K562 (cell line): ENCODE measurements around the gene KRTAP20-1. TPM values are rescaled to one million over a fixed set of nuclear protein-coding genes. Genes with fewer than 3 reads are reported as not detected.

Experiments used
- BRD9 ChIP-seq: fragments of 450-650 bp; IDR thresholded peaks from 2 replicates; pipeline ENCODE4 v1.6.1; 2018; ENCODE audit warnings: low read depth; ENCODE audit not compliant: partially characterized antibody
- CBX2 ChIP-seq: fragments of 200-600 bp; sonication (generic); IDR thresholded peaks from one replicate; pipeline ENCODE4 v1.6.1; 2012; ENCODE audit warnings: mild to moderate bottlenecking, low read length, inconsistent platforms; ENCODE audit not compliant: insufficient read depth, poor library complexity, severe bottlenecking
- CEBPG ChIP-seq, 3 experiments: fragments of 200-800 bp in 1 of 3; sonication (Bioruptor generic) in 1 of 3; sonication (generic) in 1 of 3; formaldehyde crosslinking in 1 of 3; IDR thresholded peaks in 2 of 3; conservative IDR thresholded peaks in 1 of 3; 2 replicates each; pipeline versions ENCODE4 v1.6.1 to v1.8.0; 2016 to 2022; ENCODE audit warnings: missing compliant biosample characterization in 2 of 3, missing genetic modification characterization in 2 of 3, mild to moderate bottlenecking in 1 of 3, missing genetic modification reagents in 1 of 3
- E2F8 ChIP-seq: fragments of 450-650 bp; IDR thresholded peaks from 2 replicates; pipeline ENCODE4 v1.7.1; 2018; ENCODE audit warnings: mild to moderate bottlenecking, low read depth; ENCODE audit not compliant: partially characterized antibody
- FOXJ2 ChIP-seq: fragments of 200-800 bp; sonication (Bioruptor generic); IDR thresholded peaks from 2 replicates; pipeline ENCODE4 v1.6.1; 2016; ENCODE audit warnings: missing genetic modification characterization, missing compliant biosample characterization
- MCM5 ChIP-seq: fragments of 450-650 bp; IDR thresholded peaks from 2 replicates; pipeline ENCODE4 v1.6.1; 2016; ENCODE audit warnings: low read depth
- RHOXF2B ChIP-seq: fragments of 250-450 bp; sonication (Bioruptor Pico); conservative IDR thresholded peaks from 2 replicates; pipeline ENCODE4 v1.5.1; 2021
- SAFB2 ChIP-seq: fragments of 200-400 bp; formaldehyde crosslinking; IDR thresholded peaks from 2 replicates; pipeline ENCODE4 v1.6.1; 2018; ENCODE audit warnings: borderline replicate concordance, low read length, low read depth, moderate library complexity; ENCODE audit not compliant: severe bottlenecking
- SIX5 ChIP-seq, 2 experiments: IDR thresholded peaks; 2 replicates each; pipeline ENCODE4 v1.6.1; 2011; ENCODE audit warnings: low read length in 2 of 2, borderline replicate concordance in 1 of 2, low read depth in 1 of 2, mild to moderate bottlenecking in 1 of 2, moderate library complexity in 1 of 2; ENCODE audit not compliant: insufficient read depth in 1 of 2
- SMC3 ChIP-seq: conservative IDR thresholded peaks from 2 replicates; pipeline ENCODE4 v1.6.1; 2011; ENCODE audit warnings: low read depth, low read length, improper control_type of control experiment; ENCODE audit not compliant: insufficient read depth
- TFAM ChIP-seq: fragments of 250-450 bp; sonication (Bioruptor Pico); conservative IDR thresholded peaks from 2 replicates; pipeline ENCODE4 v1.5.0; 2021; ENCODE audit warnings: mild to moderate bottlenecking, moderate library complexity
- TOE1 ChIP-seq, 2 experiments: fragments of 450-650 bp in 1 of 2; sonication (generic) in 1 of 2; formaldehyde crosslinking in 1 of 2; IDR thresholded peaks; 2 replicates each; pipeline versions ENCODE4 v1.7.1 to v1.8.0; 2016 to 2022; ENCODE audit warnings: borderline replicate concordance in 2 of 2, mild to moderate bottlenecking in 2 of 2, antibody characterized with exemption in 1 of 2, inconsistent platforms in 1 of 2, low read depth in 1 of 2, missing genetic modification reagents in 1 of 2, moderate library complexity in 1 of 2
- ZNF354B ChIP-seq: fragments of 250-450 bp; sonication (Bioruptor Pico); IDR thresholded peaks from 2 replicates; pipeline ENCODE4 v1.4.0; 2020
- ZNF512 ChIP-seq: IDR thresholded peaks from 2 replicates; pipeline ENCODE4 v1.6.1; 2016; ENCODE audit warnings: missing genetic modification characterization, missing compliant biosample characterization
- polyA plus RNA-seq, 8 experiments: library from polyadenylated mRNA; depleted of rRNA in 4 of 8; stranded (reverse) in 5 of 8; unstranded in 3 of 8; fragments of >200 nt; fragmentation: Nextera tagmentation in 2 of 8; fragmentation: Illumina TruSeq in 1 of 8; extraction: Ambion mirVana in 2 of 8; extraction: Trizol in 1 of 8; gene quantifications; 2 replicates each; pipeline versions ENCODE4 v1.2.1 to v1.2.3, GENCODE V29; 2011 to 2014; ENCODE audit warnings: inconsistent platforms in 1 of 8, missing spikeins in 1 of 8
- total RNA-seq, 7 experiments: library from RNA; depleted of rRNA in 6 of 7; stranded (reverse); fragments of >200 nt in 6 of 7; fragmentation: Illumina TruSeq in 2 of 7; extraction: Trizol in 2 of 7; gene quantifications; 2 replicates each; pipeline versions ENCODE4 v1.2.1 to v1.2.3, GENCODE V29; 2011 to 2021; ENCODE audit warnings: low replicate concordance in 1 of 7
- TF ChIP-seq, protein P1 (sequence below): fragments of 450-650 bp; IDR thresholded peaks from 2 replicates; pipeline ENCODE4 v1.6.1; 2016; ENCODE audit warnings: missing biosample characterization, missing genetic modification characterization

Gene KRTAP20-1
- total and polyA plus RNA-seq, 9 of the 15 experiments (the other 6 are each of a cell fraction or from before 2014, with no cell fraction given) = not detected

DNA sequence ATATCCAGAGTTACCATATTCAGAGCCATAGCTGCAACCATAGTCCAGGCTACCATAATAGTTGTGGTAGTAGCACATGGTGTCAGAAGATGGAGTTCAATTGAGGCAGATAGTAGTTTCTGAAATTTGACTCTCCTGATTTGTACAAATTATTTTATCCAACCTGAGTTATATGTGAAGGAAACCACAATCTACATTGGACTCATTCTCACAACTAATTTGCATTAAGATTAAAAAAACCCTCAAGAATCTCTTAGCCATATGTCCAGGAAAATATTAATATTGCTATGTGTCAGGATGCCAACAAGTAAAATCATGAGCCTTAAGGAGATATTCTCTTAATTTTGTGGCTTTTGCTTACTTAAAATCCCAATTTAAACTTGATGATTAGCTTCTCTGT is 25.9 kb upstream of the KRTAP20-1 start, which contains the start of gene KRTAP22-2 (continued):
- no peak for TF ChIP-seq MCM5
- TF ChIP-seq, protein P1, sequence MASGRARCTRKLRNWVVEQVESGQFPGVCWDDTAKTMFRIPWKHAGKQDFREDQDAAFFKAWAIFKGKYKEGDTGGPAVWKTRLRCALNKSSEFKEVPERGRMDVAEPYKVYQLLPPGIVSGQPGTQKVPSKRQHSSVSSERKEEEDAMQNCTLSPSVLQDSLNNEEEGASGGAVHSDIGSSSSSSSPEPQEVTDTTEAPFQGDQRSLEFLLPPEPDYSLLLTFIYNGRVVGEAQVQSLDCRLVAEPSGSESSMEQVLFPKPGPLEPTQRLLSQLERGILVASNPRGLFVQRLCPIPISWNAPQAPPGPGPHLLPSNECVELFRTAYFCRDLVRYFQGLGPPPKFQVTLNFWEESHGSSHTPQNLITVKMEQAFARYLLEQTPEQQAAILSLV (tag) = no peak
- TF ChIP-seq SAFB2 = no peak
- no peak for TF ChIP-seq E2F8
- TF ChIP-seq FOXJ2 = no peak
- no peak for TF ChIP-seq TOE1 (IDR thresholded peaks at IDR 0.05; ENCODE audit: borderline replicate concordance)
- no peak for TF ChIP-seq TOE1 (CRISPR knock-in tag; IDR thresholded peaks at IDR 0.05; ENCODE audit: borderline replicate concordance, low read depth)
- TF ChIP-seq BRD9 = no peak
- TF ChIP-seq TFAM (CRISPR knock-in tag) = no peak
- TF ChIP-seq ZNF354B (CRISPR knock-in tag) = no peak
- TF ChIP-seq CBX2 = no peak
- no peak for TF ChIP-seq SMC3
- no peak for TF ChIP-seq RHOXF2B
- no peak for TF ChIP-seq ZNF512 (tag)
- no peak for TF ChIP-seq SIX5 (IDR thresholded peaks at IDR 0.05; ENCODE audit: borderline replicate concordance in 1 of 2, insufficient read depth in 1 of 2, low read depth in 1 of 2, low read length in 2 of 2)
- TF ChIP-seq CEBPG (CRISPR knock-in tag; IDR thresholded peaks at IDR 0.05) = no peak
- TF ChIP-seq CEBPG (tag; conservative IDR thresholded peaks at IDR 0.05 in 1 of 2, IDR thresholded peaks at IDR 0.05 in 1 of 2) = no peak
